Smooth muscle cell (in vitro differentiated cells): ENCODE data around the gene TRAF4. TPM values are rescaled to one million over a fixed set of nuclear protein-coding genes. Genes with fewer than 3 reads are reported as not detected.

Experiments
- DNase-seq: peaks from one replicate; lab custom pipeline; 2025; ENCODE audit not compliant: unreplicated experiment; lab: John Stamatoyannopoulos, UW
- H2AFZ ChIP-seq: fragments of 200-600 bp; sonication (generic); 2 replicates; pipeline ENCODE4 v1.6.0; 2016; ENCODE audit warnings: antibody characterized with exemption, low read depth, mild to moderate bottlenecking
- H3F3A ChIP-seq: fragments of 200-600 bp; sonication (generic); 2 replicates; pipeline ENCODE4 v1.6.0; 2017; ENCODE audit warnings: antibody characterized with exemption, low read depth
- H3K27ac ChIP-seq: fragments of 200-600 bp; sonication (generic); 2 replicates; pipeline ENCODE4 v1.5.1; 2016; ENCODE audit warnings: low read depth, mild to moderate bottlenecking
- H3K27me3 ChIP-seq: fragments of 200-600 bp; sonication (generic); 2 replicates; pipeline ENCODE4 v1.6.1; 2016; ENCODE audit warnings: low read depth, mild to moderate bottlenecking
- H3K36me3 ChIP-seq: fragments of 200-600 bp; sonication (generic); 2 replicates; pipeline ENCODE4 v1.5.1; 2016; ENCODE audit warnings: low read depth
- H3K4me1 ChIP-seq: fragments of 200-600 bp; sonication (generic); 2 replicates; pipeline ENCODE4 v1.5.1; 2016; ENCODE audit warnings: low read depth
- H3K4me2 ChIP-seq: fragments of 200-600 bp; sonication (generic); 2 replicates; pipeline ENCODE4 v1.6.0; 2016; ENCODE audit warnings: mild to moderate bottlenecking
- H3K4me3 ChIP-seq: fragments of 200-600 bp; sonication (generic); 2 replicates; pipeline ENCODE4 v1.5.1; 2016; ENCODE audit warnings: mild to moderate bottlenecking
- H3K79me2 ChIP-seq: fragments of 200-600 bp; sonication (generic); 2 replicates; pipeline ENCODE4 v1.6.0; 2016; ENCODE audit warnings: low read depth, mild to moderate bottlenecking
- H3K9ac ChIP-seq: fragments of 200-600 bp; sonication (generic); 2 replicates; pipeline ENCODE4 v1.6.0; 2016; ENCODE audit warnings: low read depth
- H3K9me3 ChIP-seq: fragments of 200-600 bp; sonication (generic); replicated peaks from 2 replicates; pipeline ENCODE4 v1.5.1; 2016; ENCODE audit warnings: low read depth
- H4K20me1 ChIP-seq: fragments of 200-600 bp; sonication (generic); 2 replicates; pipeline ENCODE4 v1.6.0; 2016; ENCODE audit warnings: low read depth
- CTCF ChIP-seq: fragments of 200-600 bp; sonication (generic); IDR thresholded peaks from 2 replicates; pipeline ENCODE4 v1.5.1; 2017; ENCODE audit warnings: borderline replicate concordance, mild to moderate bottlenecking, antibody characterized with exemption; ENCODE audit not compliant: insufficient read depth, poor library complexity, severe bottlenecking
- WGBS: methylation state at CpG from one replicate; pipeline ENCODE4 v1.1.7; 2016; ENCODE audit warnings: low lambda C conversion rate; 5-methylcytosine and 5-hydroxymethylcytosine counted together
- polyA plus RNA-seq: library from polyadenylated mRNA; unstranded; fragments of >200 nt; fragmentation: Nextera tagmentation; extraction: Ambion mirVana; gene quantifications from 2 replicates; pipeline ENCODE4 v1.2.1, GENCODE V29; 2016
- total RNA-seq: library from RNA; depleted of rRNA; stranded (reverse); fragments of >200 nt; gene quantifications from 2 replicates; pipeline ENCODE4 v1.2.3, GENCODE V29; 2014

The TRAF4 gene
- total and polyA plus RNA-seq, 2 experiments from 2014 or later, result 47.5 to 97.0 TPM

- no peak overlapping the region for H3K27ac ChIP-seq
- no peaks in the 10 kb centered on the region for H4K20me1 ChIP-seq
- H3K4me2 ChIP-seq, result no peak overlapping the region
- H3K79me2 ChIP-seq, result no peaks in the 10 kb centered on the region
- H3K4me1 ChIP-seq, result peaks cover 4% of the 10 kb centered on the region
- no peak for DNase-seq
- H3K9me3 ChIP-seq, result no peaks in the 10 kb centered on the region
- no peak for TF ChIP-seq CTCF
- no peaks in the 10 kb centered on the region for H3K27me3 ChIP-seq
- WGBS, result 92% methylated on average over 10 of the region's 10 CpGs
- no peaks in the 10 kb centered on the region for H3F3A ChIP-seq
- no peaks in the 10 kb centered on the region for H3K36me3 ChIP-seq
- H3K4me3 ChIP-seq, result no peak overlapping the region
- H3K9ac ChIP-seq, result no peak overlapping the region
- H2AFZ ChIP-seq, result no peak overlapping the region
Observed at GRCh38 chr17:28738680-28739384, 5.0 kb upstream of the TRAF4 start.

GRCh38 chr17:28740406-28741357, 3.1 kb upstream of the TRAF4 start:
- H3K27me3 ChIP-seq, result no peaks in the 10 kb centered on the region
- H3K9ac ChIP-seq, result no peak overlapping the region
- TF ChIP-seq CTCF, result no peak
- H3K4me3 ChIP-seq, result no peak overlapping the region
- peaks cover 7% of the 10 kb centered on the region for H3K4me1 ChIP-seq
- H4K20me1 ChIP-seq, result peaks cover 14% of the 10 kb centered on the region
- peaks cover 18% of the 10 kb centered on the region for H3K79me2 ChIP-seq
- H3F3A ChIP-seq, result peaks cover 11% of the 10 kb centered on the region
- no peaks in the 10 kb centered on the region for H3K9me3 ChIP-seq
- no peaks in the 10 kb centered on the region for H3K36me3 ChIP-seq
- H3K27ac ChIP-seq, result no peak overlapping the region
- H2AFZ ChIP-seq, result no peak overlapping the region
- DNase-seq, result no peak
- WGBS, result 95% methylated on average over 10 of the region's 10 CpGs
- H3K4me2 ChIP-seq, result no peak overlapping the region

GRCh38 chr17:28741358-28742349, 2.2 kb upstream of the TRAF4 start:
- Histone ChIP-seq H3K4me1 (peaks cover 16% of the 10 kb centered on the region), H3K36me3 (no peaks in the 10 kb centered on the region), H3K9me3 (no peaks in the 10 kb centered on the region), H3K79me2 (peaks cover 28% of the 10 kb centered on the region), H3K27ac (no peak overlapping the region), H3K27me3 (no peaks in the 10 kb centered on the region), H3K4me2 (no peak overlapping the region), H3F3A (peaks cover 17% of the 10 kb centered on the region), H3K4me3 (no peak overlapping the region), H3K9ac (no peak overlapping the region), H2AFZ (no peak overlapping the region), H4K20me1 (peaks cover 24% of the 10 kb centered on the region)
- TF ChIP-seq CTCF, result no peak
- no peak for DNase-seq
- 92% methylated on average over 19 of the region's 19 CpGs for WGBS
